CD4-positive, CD25-positive, alpha-beta regulatory T cell (primary cell): Measurements from ENCODE around the gene CAPN11. TPM values are rescaled to one million over a fixed set of nuclear protein-coding genes. Genes with fewer than 3 reads are reported as not detected.

Source experiments
- ATAC-seq, 2 donors: fragments of 150-1000 bp; cut with Tn5 transposase; one replicate each; pipeline ENCODE4 v1.10.0; 2021; ENCODE audit warnings: low read depth in 2 of 2, moderate number of reproducible peaks in 2 of 2, moderate library complexity in 1 of 2
- DNase-seq, 3 donors: peaks; one replicate each; pipeline versions ENCODE4 v3.0.0 to v3.0.0-alpha.2; 2012 to 2022; ENCODE audit warnings: mixed read lengths in 1 of 3
- H3K27ac ChIP-seq: one replicate; pipeline ENCODE4 v1.7.0; 2013; ENCODE audit warnings: mild to moderate bottlenecking, low read length; ENCODE audit not compliant: insufficient read depth, poor library complexity, severe bottlenecking
- H3K27me3 ChIP-seq: one replicate; pipeline ENCODE4 v1.7.0; 2013; ENCODE audit warnings: low read length; ENCODE audit not compliant: control insufficient read depth, insufficient read depth
- H3K36me3 ChIP-seq: one replicate; pipeline ENCODE4 v1.7.0; 2013; ENCODE audit warnings: mild to moderate bottlenecking, low read length, moderate library complexity; ENCODE audit not compliant: control insufficient read depth, insufficient read depth
- H3K4me1 ChIP-seq: 2 replicates; pipeline ENCODE4 v1.7.0; 2013; ENCODE audit warnings: mild to moderate bottlenecking, low read length; ENCODE audit not compliant: insufficient read depth, control insufficient read depth, poor library complexity, severe bottlenecking
- H3K4me3 ChIP-seq: one replicate; pipeline ENCODE4 v1.7.0; 2013; ENCODE audit warnings: low read depth, mild to moderate bottlenecking, low read length, moderate library complexity
- H3K9me3 ChIP-seq, 2 experiments: 1 replicate in 1 of 2; 2 replicates in 1 of 2; pipeline ENCODE4 v1.7.0; 2013; ENCODE audit warnings: low read length in 2 of 2, mild to moderate bottlenecking in 1 of 2, moderate library complexity in 1 of 2; ENCODE audit not compliant: control insufficient read depth in 2 of 2
- H3K27ac Mint-ChIP-seq, 3 donors: one replicate each; pipeline ENCODE4 v1.8.0; 2020 to 2022; ENCODE audit warnings: mild to moderate bottlenecking in 3 of 3, mixed read lengths in 3 of 3, moderate library complexity in 2 of 3
- H3K27me3 Mint-ChIP-seq: one replicate; pipeline ENCODE4 v1.8.0; 2022; ENCODE audit warnings: mild to moderate bottlenecking, mixed read lengths
- H3K36me3 Mint-ChIP-seq: one replicate; pipeline ENCODE4 v1.8.0; 2020; ENCODE audit warnings: mixed read lengths
- H3K4me1 Mint-ChIP-seq, 4 donors: one replicate each; pipeline ENCODE4 v1.8.0; 2020 to 2022; ENCODE audit warnings: mixed read lengths in 4 of 4, mild to moderate bottlenecking in 1 of 4
- H3K4me3 Mint-ChIP-seq, 4 donors: one replicate each; pipeline ENCODE4 v1.8.0; 2020 to 2022; ENCODE audit warnings: mild to moderate bottlenecking in 4 of 4, mixed read lengths in 4 of 4, moderate library complexity in 3 of 4
- H3K9me3 Mint-ChIP-seq, 7 donors: one replicate each; pipeline ENCODE4 v1.8.0; 2020 to 2022; ENCODE audit warnings: mixed read lengths in 7 of 7, mild to moderate bottlenecking in 3 of 7, moderate library complexity in 2 of 7
- polyA plus RNA-seq, 4 donors: library from polyadenylated mRNA; unstranded; fragments of 300-500 nt; fragmentation: Illumina TruSeq; gene quantifications; one replicate each; pipeline ENCODE4 v1.2.3, GENCODE V29; 2021
- total RNA-seq: library from RNA; stranded (reverse); gene quantifications from one replicate; pipeline ENCODE4 v1.2.3, GENCODE V29; 2022

CAPN11 gene
- total RNA-seq (not detected), polyA plus RNA-seq (not detected)

DNA sequence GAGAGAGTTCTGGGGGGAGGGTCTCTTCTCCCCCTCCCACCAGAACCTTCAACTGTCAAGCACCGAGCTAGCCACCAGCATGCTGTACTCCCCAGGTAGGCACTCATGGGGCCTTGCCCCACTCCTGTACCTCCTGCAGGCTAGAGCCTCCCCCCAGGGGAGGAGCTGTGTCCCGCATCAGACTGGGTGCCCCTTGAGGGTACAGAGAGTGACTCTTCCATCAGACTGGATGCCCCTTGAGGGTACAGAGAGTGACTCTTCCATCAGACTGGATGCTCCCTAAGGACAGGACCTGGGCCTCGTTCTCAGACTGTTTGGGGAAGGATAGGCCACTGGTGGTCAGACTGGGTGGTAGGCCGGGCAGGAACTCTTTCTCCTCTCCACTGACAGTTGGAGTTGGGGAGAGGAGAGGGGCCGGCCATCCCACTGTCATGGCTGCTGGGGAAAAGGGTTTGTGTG lies at the start of gene CAPN11:
TSS of gene CAPN11 (plus strand) at position 51 of the 459 bp plus-strand sequence. CDS start at position 80, 29 bp downstream.
- Histone ChIP-seq H3K27me3 (no peaks in the 10 kb centered on the region), H3K4me3 (no peak within 1 kb of the TSS), H3K9me3 (no peaks in the 10 kb centered on the region), H3K36me3 (no peaks in the 10 kb centered on the region), H3K4me1 (peaks cover 7% of the 10 kb centered on the region), H3K27ac (no peak within 1 kb of the TSS)
- Mint-ChIP-seq H3K4me1 (peaks cover 0 to 5% (median 1%) of the 10 kb centered on the region in 4 donors), H3K27ac (no peak within 1 kb of the TSS), H3K36me3 (no peaks in the 10 kb centered on the region), H3K4me3 (no peak within 1 kb of the TSS), H3K9me3 (no peaks in the 10 kb centered on the region), H3K27me3 (peaks cover 14% of the 10 kb centered on the region)
- DNase-seq (no peak), ATAC-seq (no peak)

DNA sequence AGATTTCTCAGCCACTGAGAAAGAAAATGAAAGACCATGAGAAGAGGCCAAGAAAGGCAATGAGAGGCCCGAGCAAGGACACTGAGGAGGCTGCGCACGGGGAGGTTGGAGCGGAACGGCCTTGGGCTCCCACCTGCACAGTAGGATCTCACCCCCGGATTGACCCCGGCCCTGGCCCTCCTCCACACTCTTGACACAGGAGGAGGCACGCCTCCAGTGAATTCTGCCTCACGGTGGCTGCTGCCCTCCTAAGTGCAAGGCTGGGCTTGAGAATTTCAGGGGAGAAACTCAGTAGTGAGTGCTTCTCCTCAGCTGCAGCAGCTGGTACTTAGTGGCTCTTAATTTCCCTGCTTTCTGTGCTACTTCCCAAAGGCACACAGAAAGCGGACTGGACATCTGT lies 49.4 kb upstream of the CAPN11 start:
- H3K4me3 Mint-ChIP-seq: no peak overlapping the region
- Histone ChIP-seq H3K4me3 (no peak overlapping the region), H3K27ac (no peak overlapping the region), H3K27me3 (no peaks in the 10 kb centered on the region), H3K4me1 (no peaks in the 10 kb centered on the region), H3K36me3 (peaks cover 48% of the 10 kb centered on the region), H3K9me3 (no peaks in the 10 kb centered on the region)
- DNase-seq (no peak), ATAC-seq (no peak)
- no peaks in the 10 kb centered on the region for H3K9me3 Mint-ChIP-seq
- H3K27me3 Mint-ChIP-seq: no peaks in the 10 kb centered on the region
- H3K27ac Mint-ChIP-seq: peak overlapping the region in 1 of 3 donors; percentile 86
- H3K4me1 Mint-ChIP-seq: peaks cover 0 to 10% (median 5%) of the 10 kb centered on the region in 4 donors
- peaks cover 33% of the 10 kb centered on the region for H3K36me3 Mint-ChIP-seq

- H3K9me3 ChIP-seq: no peaks in the 10 kb centered on the region
- peaks cover 0 to 10% (median 5%) of the 10 kb centered on the region in 4 donors for H3K4me1 Mint-ChIP-seq
- H3K27ac ChIP-seq: no peak overlapping the region
- peak overlapping the region in 1 of 3 donors; percentile 91 for H3K27ac Mint-ChIP-seq
- peaks cover 44% of the 10 kb centered on the region for H3K36me3 ChIP-seq
- H3K4me3 ChIP-seq: no peak overlapping the region
- H3K36me3 Mint-ChIP-seq: peaks cover 35% of the 10 kb centered on the region
- ATAC-seq (no peak), DNase-seq (no peak)
- no peak overlapping the region for H3K4me3 Mint-ChIP-seq
- H3K27me3 ChIP-seq: no peaks in the 10 kb centered on the region
- no peaks in the 10 kb centered on the region for H3K9me3 Mint-ChIP-seq
- H3K27me3 Mint-ChIP-seq: no peaks in the 10 kb centered on the region
- no peaks in the 10 kb centered on the region for H3K4me1 ChIP-seq
Measured at GRCh38 chr6:44110005-44110676, 48.5 kb upstream of the CAPN11 start.

DNA sequence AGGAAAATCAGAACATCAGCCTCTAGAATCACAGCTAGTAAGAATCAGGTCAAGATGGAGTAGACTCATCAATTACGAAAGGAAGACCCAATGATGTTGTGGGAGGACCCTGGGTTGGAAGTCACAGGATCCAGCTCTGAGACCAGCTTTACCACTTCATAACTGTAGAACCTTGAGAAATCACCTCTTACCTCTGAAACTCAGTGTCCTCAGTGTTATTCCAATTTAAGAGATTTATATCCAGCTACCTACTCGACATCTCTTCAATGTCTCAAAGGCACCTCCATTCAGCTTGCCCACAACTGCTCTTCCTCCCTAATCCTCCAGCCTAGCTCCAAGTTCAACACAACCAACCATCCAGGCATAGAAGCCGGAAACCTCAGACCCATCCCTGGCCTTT lies 47.7 kb upstream of the CAPN11 start:
- no peaks in the 10 kb centered on the region for H3K9me3 ChIP-seq
- DNase-seq (no peak), ATAC-seq (no peak)
- no peaks in the 10 kb centered on the region for H3K4me1 ChIP-seq
- no peaks in the 10 kb centered on the region for H3K9me3 Mint-ChIP-seq
- peak overlapping the region in 2 of 3 donors; percentile 6 to 63 for H3K27ac Mint-ChIP-seq
- peaks cover 47% of the 10 kb centered on the region for H3K36me3 ChIP-seq
- no peaks in the 10 kb centered on the region for H3K27me3 ChIP-seq
- H3K4me1 Mint-ChIP-seq: peaks cover 0 to 13% (median 6%) of the 10 kb centered on the region in 4 donors
- no peak overlapping the region for H3K4me3 Mint-ChIP-seq
- no peaks in the 10 kb centered on the region for H3K27me3 Mint-ChIP-seq
- no peak overlapping the region for H3K4me3 ChIP-seq
- peaks cover 40% of the 10 kb centered on the region for H3K36me3 Mint-ChIP-seq
- H3K27ac ChIP-seq: no peak overlapping the region

DNA sequence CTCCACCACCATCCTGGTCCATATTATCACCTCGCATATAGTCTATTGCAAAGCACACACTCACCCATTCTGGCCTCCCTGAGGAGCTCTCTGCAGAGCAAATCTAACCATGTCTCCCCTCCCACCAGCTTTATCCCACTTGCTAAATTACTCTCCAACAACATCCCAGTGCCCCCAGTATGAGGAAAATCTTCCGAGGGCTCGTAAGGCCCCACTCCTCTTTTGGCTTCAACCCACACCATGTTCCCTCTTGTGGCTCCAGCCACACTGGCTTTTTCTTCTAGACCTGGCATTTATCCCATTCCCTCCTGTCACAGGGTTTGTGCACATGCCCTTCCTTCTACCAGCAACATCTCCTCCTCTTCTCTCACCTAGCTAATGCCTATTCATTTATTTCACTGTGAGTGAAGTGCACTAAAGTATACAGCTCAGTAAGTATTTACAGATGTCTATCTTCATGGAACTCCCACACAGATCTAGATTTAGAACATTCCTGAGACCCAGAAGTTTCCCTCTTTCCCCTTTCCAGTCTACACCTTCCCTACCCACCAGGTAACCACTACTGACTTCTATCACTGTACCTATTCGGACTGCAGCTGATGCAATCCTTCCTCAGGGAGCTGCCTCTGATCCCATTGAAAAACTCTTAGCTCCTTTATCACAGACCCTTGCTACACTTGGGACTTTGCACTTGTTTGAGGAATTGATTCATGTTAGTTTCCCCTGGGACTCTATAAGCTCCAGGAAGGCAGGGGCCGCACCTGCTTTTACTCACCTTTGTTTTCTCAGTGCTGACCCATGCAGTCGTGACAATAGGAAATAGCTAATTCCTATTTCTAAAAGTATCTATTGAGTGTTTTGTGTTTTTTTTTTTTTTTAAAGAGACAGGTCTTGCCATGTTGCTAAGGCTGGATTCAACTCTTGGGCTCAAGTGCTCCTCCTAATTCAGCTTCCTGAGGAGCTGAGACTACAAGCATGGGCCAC lies 46.9 kb upstream of the CAPN11 start:
- Histone ChIP-seq H3K27me3 (no peaks in the 10 kb centered on the region), H3K36me3 (peaks cover 47% of the 10 kb centered on the region), H3K27ac (no peak overlapping the region), H3K4me1 (no peaks in the 10 kb centered on the region), H3K4me3 (no peak overlapping the region), H3K9me3 (no peaks in the 10 kb centered on the region)
- no peak for ATAC-seq
- Mint-ChIP-seq H3K36me3 (peaks cover 38% of the 10 kb centered on the region), H3K9me3 (no peaks in the 10 kb centered on the region), H3K27ac (peak overlapping the region; percentile 11 to 63 (median 18)), H3K4me1 (peaks cover 0 to 17% (median 8%) of the 10 kb centered on the region in 4 donors), H3K4me3 (no peak overlapping the region), H3K27me3 (no peaks in the 10 kb centered on the region)
- DNase-seq: no peak

DNA sequence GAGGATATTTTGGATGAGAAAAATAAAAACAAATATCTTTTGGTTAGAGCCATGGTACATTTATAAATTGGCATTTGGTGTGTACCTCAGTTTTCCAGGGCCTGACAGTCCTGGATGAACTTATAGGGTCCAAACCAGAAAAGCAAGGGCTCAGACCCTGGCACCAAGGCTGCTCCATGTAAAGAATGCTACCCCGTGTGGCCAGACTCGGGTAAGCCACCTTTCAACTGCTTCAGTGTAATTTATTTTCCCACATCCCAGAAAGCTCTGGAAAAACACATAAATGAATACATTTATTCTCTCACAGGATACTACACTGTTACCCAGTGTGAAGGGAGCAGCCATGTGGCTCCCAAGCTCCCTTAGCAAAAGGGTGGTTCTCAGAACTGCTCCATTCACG lies 45.2 kb upstream of the CAPN11 start:
- DNase-seq (no peak), ATAC-seq (no peak)
- Mint-ChIP-seq H3K36me3 (peaks cover 40% of the 10 kb centered on the region), H3K4me1 (peaks cover 4 to 27% (median 16%) of the 10 kb centered on the region in 4 donors), H3K27ac (no peak overlapping the region), H3K9me3 (no peaks in the 10 kb centered on the region), H3K27me3 (no peaks in the 10 kb centered on the region), H3K4me3 (no peak overlapping the region)
- no peaks in the 10 kb centered on the region for H3K27me3 ChIP-seq
- H3K4me1 ChIP-seq: no peaks in the 10 kb centered on the region
- no peak overlapping the region for H3K4me3 ChIP-seq
- no peaks in the 10 kb centered on the region for H3K9me3 ChIP-seq
- H3K36me3 ChIP-seq: peaks cover 47% of the 10 kb centered on the region
- H3K27ac ChIP-seq: no peak overlapping the region

GRCh38 chr6:44115866-44116265 lies 42.8 kb upstream of the CAPN11 start:
- Histone ChIP-seq H3K27ac (no peak overlapping the region), H3K9me3 (no peaks in the 10 kb centered on the region), H3K36me3 (peaks cover 40% of the 10 kb centered on the region), H3K4me3 (no peak overlapping the region), H3K27me3 (no peaks in the 10 kb centered on the region), H3K4me1 (no peaks in the 10 kb centered on the region)
- Mint-ChIP-seq H3K4me1 (peaks cover 8 to 43% (median 25%) of the 10 kb centered on the region in 4 donors), H3K36me3 (peaks cover 36% of the 10 kb centered on the region), H3K9me3 (no peaks in the 10 kb centered on the region), H3K27ac (no peak overlapping the region), H3K27me3 (no peaks in the 10 kb centered on the region), H3K4me3 (no peak overlapping the region)
- ATAC-seq: no peak
- DNase-seq: no peak
